ENCODE measurements around the gene HPCAL1. TPM values are rescaled to one million over a fixed set of nuclear protein-coding genes. Genes with fewer than 3 reads are reported as not detected.
A peak's percentile ranks its signal among the peaks of the same experiment; 100 is the strongest.

The HPCAL1 gene
- total and polyA plus RNA-seq, 2 donors (not counting 3 experiments of a cell fraction or from before 2014, with no cell fraction given), result 56.5 to 77.4 TPM

DNA sequence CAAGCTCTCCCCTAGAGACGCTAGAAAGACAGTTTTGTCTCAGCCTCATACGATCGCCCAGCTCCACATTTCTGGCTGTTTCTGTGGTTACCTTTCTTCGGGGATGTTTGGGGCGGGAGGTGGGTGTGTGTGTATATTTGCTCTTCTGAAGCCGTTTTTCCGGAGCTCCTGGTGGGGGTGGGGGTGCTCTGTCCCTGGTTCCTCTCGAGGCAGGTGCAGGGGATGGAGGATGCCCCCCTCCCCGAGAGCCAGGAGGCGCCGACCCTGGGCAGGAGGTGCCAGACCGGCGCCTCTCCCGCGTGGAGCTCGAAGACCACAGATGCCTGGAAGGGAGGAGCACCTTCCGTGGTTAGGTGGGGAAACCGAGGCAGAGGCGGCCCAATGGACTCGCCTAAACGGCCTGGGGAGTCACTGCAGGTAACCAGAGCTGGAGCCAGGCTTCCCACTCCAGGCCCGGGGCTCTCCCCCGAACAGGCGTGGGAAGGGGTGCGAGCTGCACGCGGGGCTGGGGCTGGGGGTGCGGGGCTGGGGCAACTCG lies 694 bp upstream of the HPCAL1 start:
- H3K9ac ChIP-seq (replicated peaks; ENCODE audit: extremely low read depth, insufficient read depth, low read length), result no peak overlapping the region
- no peaks in the 10 kb centered on the region for H3K9me1 ChIP-seq (replicated peaks; ENCODE audit: control insufficient read depth, extremely low read depth, insufficient read depth, low read length)
- TSS peak; percentile 19 for BruUV-seq (replicated peaks)
- H3K4me1 ChIP-seq (ENCODE audit: control insufficient read depth, extremely low read depth, insufficient read depth, low read length), result peaks cover 23% of the 10 kb centered on the region
- no peak for TF ChIP-seq GATA2 (IDR thresholded peaks at IDR 0.05; ENCODE audit: insufficient read depth, insufficient read length, low read depth, low read length)
- no peak for TF ChIP-seq FOS (IDR thresholded peaks at IDR 0.05; ENCODE audit: borderline replicate concordance, insufficient read depth, low read length)
- TF ChIP-seq POLR2AphosphoS5 (IDR thresholded peaks at IDR 0.05; ENCODE audit: insufficient read depth, low read depth, low read length), result no peak
- no peak for TF ChIP-seq EZH2 (IDR thresholded peaks at IDR 0.05; ENCODE audit: borderline replicate concordance, low read depth, low read length, severe bottlenecking)
- TF ChIP-seq CTCF (IDR thresholded peaks at IDR 0.05; ENCODE audit: extremely low read depth in 1 of 2, insufficient read depth in 1 of 2, low read depth in 1 of 2, low read length in 2 of 2), result no peak
- no peak for TF ChIP-seq POLR2A (IDR thresholded peaks at IDR 0.05; ENCODE audit: low read depth, low read length)
- TF ChIP-seq MYC (IDR thresholded peaks at IDR 0.05; ENCODE audit: low read depth, low read length), result no peak
- no peak for TF ChIP-seq JUN (IDR thresholded peaks at IDR 0.05; ENCODE audit: borderline replicate concordance, insufficient read depth, insufficient read length, low read depth)
- TF ChIP-seq, protein P1, sequence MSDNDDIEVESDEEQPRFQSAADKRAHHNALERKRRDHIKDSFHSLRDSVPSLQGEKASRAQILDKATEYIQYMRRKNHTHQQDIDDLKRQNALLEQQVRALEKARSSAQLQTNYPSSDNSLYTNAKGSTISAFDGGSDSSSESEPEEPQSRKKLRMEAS (IDR thresholded peaks at IDR 0.05; ENCODE audit: insufficient read depth, insufficient read length), result no peak
- peak overlapping the region; percentile 38 for H2AFZ ChIP-seq (ENCODE audit: low read depth, low read length)
- H3K36me3 ChIP-seq (ENCODE audit: control insufficient read depth in 2 of 2, extremely low read depth in 1 of 2, insufficient read depth in 2 of 2, low read length in 2 of 2), result no peaks in the 10 kb centered on the region
- H3K9me3 ChIP-seq (replicated peaks; ENCODE audit: control insufficient read depth, insufficient read depth, low read length), result no peaks in the 10 kb centered on the region
- intact Hi-C loops (cut with micrococcal nuclease) (loop anchor here (1.0 to 2.0 kb wide), 5 partner anchors 17 to 179 kb away; partner anchors contain the start of gene RRM2), dilution Hi-C loops (cut with MboI; ENCODE audit: extremely low pct_ligation_motif_present, low sequenced_read_pairs) (no loop called here)
- FAIRE-seq, result no peak
- no peaks in the 10 kb centered on the region for H4K20me1 ChIP-seq (replicated peaks; ENCODE audit: control insufficient read depth, extremely low read depth, insufficient read depth, low read length)
- H3K4me3 ChIP-seq (replicated peaks in 1 of 3; ENCODE audit: insufficient read depth in 1 of 3, low read depth in 1 of 3, low read length in 3 of 3), result peak overlapping the region in 1 of 3 experiments; percentile 78
- no peak overlapping the region for H3K27ac ChIP-seq (ENCODE audit: insufficient read depth, low read depth, low read length)
- H3K4me2 ChIP-seq (ENCODE audit: insufficient read depth, low read length), result no peak overlapping the region
- H3K27me3 ChIP-seq (ENCODE audit: control insufficient read depth in 2 of 2, insufficient read depth in 2 of 2, low read length in 2 of 2), result no peaks in the 10 kb centered on the region
- DNase-seq (ENCODE audit: low read depth, low spot score), result no peak
- POLR2A ChIA-PET, result interaction anchor here (0.6 kb wide), 1 partner anchor 141 kb away, joined by 3 read pairs; no protein-coding TSS in a partner anchor
- CTCF ChIA-PET, result interaction anchor here (0.7 to 8.4 kb wide), 17 partner anchors 16 to 310 kb away, joined by 3 to 142 read pairs (median 5); no protein-coding TSS in a partner anchor
- H3K79me2 ChIP-seq (ENCODE audit: control insufficient read depth, insufficient read depth, low read length), result peaks cover 34% of the 10 kb centered on the region

Measured in endothelial cell of umbilical vein (primary cell).